K562 (cell line): Measurements from ENCODE around the gene ZNF493. TPM values are rescaled to one million over a fixed set of nuclear protein-coding genes. Genes with fewer than 3 reads are reported as not detected.

Experiments
- ATAC-seq: fragments of 200-7000 bp; cut with Tn5 transposase; 3 replicates; pipeline ENCODE4 v1.9.1; 2020; ENCODE audit warnings: moderate library complexity
- BruUV-seq: library from RNA; stranded (reverse); fragments of 400-500 nt; replicated peaks from 2 replicates; lab custom pipeline; 2021; lab: Mats Ljungman, UMichigan
- CTCF ChIA-PET: fragments of 300-600 bp; formaldehyde crosslinking; extraction: SDS; loops from one replicate; lab custom pipeline; 2021; ENCODE audit warnings: low intra/inter-chr PET ratio; lab: Yijun Ruan, JAX
- POLR2A ChIA-PET: fragments of 300-600, 350-650 bp; sonication (Branson Sonifier 250); formaldehyde crosslinking; extraction: SDS; loops from one replicate; lab custom pipeline; 2021; ENCODE audit warnings: antibody characterized with exemption, inconsistent platforms; lab: Yijun Ruan, JAX
- DNase-seq, 4 experiments: peaks; one replicate each; pipeline versions ENCODE4 v3.0.0 to v3.0.0-alpha.2; 2011 to 2018; ENCODE audit warnings: low spot score in 3 of 4, mixed read lengths in 3 of 4; ENCODE audit errors: extremely low read depth in 1 of 4
- FAIRE-seq: peaks from 2 replicates; lab custom pipeline; 2011; peaks lifted over from hg19 to GRCh38; lab: Jason Lieb, UNC
- H2AFZ ChIP-seq: 2 replicates; pipeline ENCODE4 v1.6.0; 2011; ENCODE audit warnings: low read depth, low read length, control low read depth, inconsistent platforms
- H3K27ac ChIP-seq: fragments of 200-600 bp; 3 replicates; pipeline ENCODE4 v1.8.0; 2011; ENCODE audit warnings: low read depth, mild to moderate bottlenecking, control low read depth, inconsistent platforms, low read length, moderate library complexity, mixed read lengths; ENCODE audit errors: extremely low read depth
- H3K27me3 ChIP-seq, 2 experiments: fragments of 300-600 bp in 1 of 2; 2 replicates in 1 of 2; 3 replicates in 1 of 2; pipeline versions ENCODE4 v1.6.0 to v1.8.0; 2011; ENCODE audit warnings: inconsistent platforms in 2 of 2, low read length in 2 of 2, mild to moderate bottlenecking in 1 of 2, mixed read lengths in 1 of 2, moderate library complexity in 1 of 2; ENCODE audit not compliant: control insufficient read depth in 2 of 2, insufficient read depth in 2 of 2
- H3K36me3 ChIP-seq: fragments of 300-600 bp; 3 replicates; pipeline ENCODE4 v1.8.0; 2011; ENCODE audit warnings: mild to moderate bottlenecking, low read length, inconsistent platforms; ENCODE audit not compliant: control insufficient read depth, insufficient read depth
- H3K4me1 ChIP-seq, 2 experiments: fragments of 200-600 bp in 1 of 2; replicated peaks in 1 of 2; 2 replicates in 1 of 2; 3 replicates in 1 of 2; pipeline versions ENCODE4 v1.5.1 to v1.8.0; 2011; ENCODE audit warnings: inconsistent platforms in 2 of 2, low read length in 2 of 2, mild to moderate bottlenecking in 1 of 2, mixed read lengths in 1 of 2, moderate library complexity in 1 of 2; ENCODE audit not compliant: control insufficient read depth in 2 of 2, insufficient read depth in 2 of 2
- H3K4me2 ChIP-seq: 2 replicates; pipeline ENCODE4 v1.6.1; 2011; ENCODE audit warnings: low read length, control low read depth, inconsistent platforms, mixed read lengths; ENCODE audit not compliant: insufficient read depth
- H3K4me3 ChIP-seq: fragments of 200-600 bp; sonication (generic), shearing (Covaris generic); 2 replicates; pipeline ENCODE4 v1.5.1; 2016; ENCODE audit warnings: control low read depth, inconsistent platforms
- H3K79me2 ChIP-seq: fragments of 200-600 bp; 3 replicates; pipeline ENCODE4 v1.8.0; 2011; ENCODE audit warnings: low read length, inconsistent platforms; ENCODE audit not compliant: control insufficient read depth, insufficient read depth
- H3K9ac ChIP-seq, 2 experiments: 2 replicates each; pipeline versions ENCODE4 v1.6.0 to v1.6.1; 2011; ENCODE audit warnings: low read depth in 2 of 2, low read length in 2 of 2, control low read depth in 1 of 2, inconsistent platforms in 1 of 2, mild to moderate bottlenecking in 1 of 2, mixed read lengths in 1 of 2; ENCODE audit not compliant: insufficient read depth in 1 of 2
- H3K9me1 ChIP-seq: one replicate; pipeline ENCODE4 v1.6.0; 2011; ENCODE audit warnings: inconsistent platforms, mild to moderate bottlenecking, low read length, moderate library complexity; ENCODE audit not compliant: control insufficient read depth, insufficient read depth
- H3K9me3 ChIP-seq: replicated peaks from 2 replicates; pipeline ENCODE4 v1.5.1; 2011; ENCODE audit warnings: low read depth, low read length, inconsistent platforms; ENCODE audit not compliant: control insufficient read depth, insufficient read depth
- H4K20me1 ChIP-seq: replicated peaks from 2 replicates; pipeline ENCODE4 v1.6.1; 2011; ENCODE audit warnings: low read length, inconsistent platforms, mixed read lengths; ENCODE audit not compliant: control insufficient read depth, insufficient read depth
- WGBS: fragments of 100-300 bp; shearing (Covaris generic); methylation state at CpG from one replicate; pipeline ENCODE4 v1.1.6; 2016; ENCODE audit warnings: low coverage, mixed read lengths; ENCODE audit not compliant: insufficient coverage; ENCODE audit errors: missing lambda C conversion rate; 5-methylcytosine and 5-hydroxymethylcytosine counted together
- in situ Hi-C: fragments of 300-500 bp; cut with MboI; formaldehyde crosslinking; loops from 4 replicates; pipeline ENCODE4 v1.15.0; 2018; ENCODE audit warnings: inconsistent platforms, mixed read lengths
- intact Hi-C: fragments of 100-400 bp; cut with micrococcal nuclease; formaldehyde crosslinking; loops from 2 replicates; pipeline ENCODE4 v1.14.2; 2022
- polyA plus RNA-seq, 8 experiments: library from polyadenylated mRNA; depleted of rRNA in 4 of 8; stranded (reverse) in 5 of 8; unstranded in 3 of 8; fragments of >200 nt; fragmentation: Nextera tagmentation in 2 of 8; fragmentation: Illumina TruSeq in 1 of 8; extraction: Ambion mirVana in 2 of 8; extraction: Trizol in 1 of 8; gene quantifications; 2 replicates each; pipeline versions ENCODE4 v1.2.1 to v1.2.3, GENCODE V29; 2011 to 2014; ENCODE audit warnings: inconsistent platforms in 1 of 8, missing spikeins in 1 of 8
- total RNA-seq, 7 experiments: library from RNA; depleted of rRNA in 6 of 7; stranded (reverse); fragments of >200 nt in 6 of 7; fragmentation: Illumina TruSeq in 2 of 7; extraction: Trizol in 2 of 7; gene quantifications; 2 replicates each; pipeline versions ENCODE4 v1.2.1 to v1.2.3, GENCODE V29; 2011 to 2021; ENCODE audit warnings: low replicate concordance in 1 of 7
- TF ChIP-seq, protein P1 (sequence below): sonication (generic); formaldehyde crosslinking; IDR thresholded peaks from 2 replicates; pipeline ENCODE4 v1.8.0; 2023; ENCODE audit warnings: mild to moderate bottlenecking, missing genetic modification reagents
- TF ChIP-seq, protein P2 (sequence below): IDR thresholded peaks from 2 replicates; pipeline ENCODE4 v1.6.1; 2016; ENCODE audit warnings: missing genetic modification characterization, missing compliant biosample characterization

The ZNF493 gene
- total and polyA plus RNA-seq, 9 of the 15 experiments (the other 6 are each of a cell fraction or from before 2014, with no cell fraction given), result 5.0 to 18.6 (median 12.2) TPM

DNA sequence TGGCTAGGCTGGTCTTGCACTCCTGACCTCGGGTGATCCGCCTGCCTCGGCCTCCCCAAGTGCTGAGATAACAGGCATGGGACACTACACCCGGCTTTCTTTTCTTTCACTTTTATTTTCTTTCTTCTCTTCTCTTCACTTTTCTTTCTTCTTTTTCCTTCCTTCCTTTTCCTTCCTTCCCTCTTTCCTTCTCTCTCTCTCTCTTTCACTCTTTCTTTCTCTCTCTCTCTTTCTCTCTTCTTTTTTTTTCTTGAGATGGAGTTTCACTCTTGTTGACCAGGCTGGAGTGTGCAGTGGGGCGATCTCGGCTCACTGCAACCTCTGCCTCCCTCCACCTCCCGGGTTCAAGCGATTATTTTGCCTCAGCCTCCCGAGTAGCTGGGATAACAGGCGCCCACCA, 812 bp upstream of the ZNF493 start:
- Histone ChIP-seq H3K4me1 (peaks cover 3% of the 10 kb centered on the region in 2 experiments; a peak in 3 of 5 replicates), H3K9me1 (no peaks in the 10 kb centered on the region), H4K20me1 (no peaks in the 10 kb centered on the region), H3K79me2 (peaks cover 19% of the 10 kb centered on the region), H3K9me3 (0 out of 2 replicates have a peak, but pooled peaks cover 2% of the 10 kb centered on the region), H3K4me2 (no peak overlapping the region), H3K4me3 (no peak overlapping the region), H3K36me3 (peaks cover 20% of the 10 kb centered on the region; the same call in 1 of the 3 replicates), H3K27ac (no peak overlapping the region), H3K9ac (no peak overlapping the region), H3K27me3 (no peaks in the 10 kb centered on the region), H2AFZ (peak overlapping the region; percentile 98; the same call in 1 of the 2 replicates)
- ChIA-PET POLR2A (interaction anchor here (2.0 kb wide), 1 partner anchor 15 kb away, joined by 9 read pairs; no protein-coding TSS in a partner anchor), CTCF (no interaction called here)
- DNase-seq (no peak), FAIRE-seq (no peak), ATAC-seq (no peak)
- TF ChIP-seq, protein P1, sequence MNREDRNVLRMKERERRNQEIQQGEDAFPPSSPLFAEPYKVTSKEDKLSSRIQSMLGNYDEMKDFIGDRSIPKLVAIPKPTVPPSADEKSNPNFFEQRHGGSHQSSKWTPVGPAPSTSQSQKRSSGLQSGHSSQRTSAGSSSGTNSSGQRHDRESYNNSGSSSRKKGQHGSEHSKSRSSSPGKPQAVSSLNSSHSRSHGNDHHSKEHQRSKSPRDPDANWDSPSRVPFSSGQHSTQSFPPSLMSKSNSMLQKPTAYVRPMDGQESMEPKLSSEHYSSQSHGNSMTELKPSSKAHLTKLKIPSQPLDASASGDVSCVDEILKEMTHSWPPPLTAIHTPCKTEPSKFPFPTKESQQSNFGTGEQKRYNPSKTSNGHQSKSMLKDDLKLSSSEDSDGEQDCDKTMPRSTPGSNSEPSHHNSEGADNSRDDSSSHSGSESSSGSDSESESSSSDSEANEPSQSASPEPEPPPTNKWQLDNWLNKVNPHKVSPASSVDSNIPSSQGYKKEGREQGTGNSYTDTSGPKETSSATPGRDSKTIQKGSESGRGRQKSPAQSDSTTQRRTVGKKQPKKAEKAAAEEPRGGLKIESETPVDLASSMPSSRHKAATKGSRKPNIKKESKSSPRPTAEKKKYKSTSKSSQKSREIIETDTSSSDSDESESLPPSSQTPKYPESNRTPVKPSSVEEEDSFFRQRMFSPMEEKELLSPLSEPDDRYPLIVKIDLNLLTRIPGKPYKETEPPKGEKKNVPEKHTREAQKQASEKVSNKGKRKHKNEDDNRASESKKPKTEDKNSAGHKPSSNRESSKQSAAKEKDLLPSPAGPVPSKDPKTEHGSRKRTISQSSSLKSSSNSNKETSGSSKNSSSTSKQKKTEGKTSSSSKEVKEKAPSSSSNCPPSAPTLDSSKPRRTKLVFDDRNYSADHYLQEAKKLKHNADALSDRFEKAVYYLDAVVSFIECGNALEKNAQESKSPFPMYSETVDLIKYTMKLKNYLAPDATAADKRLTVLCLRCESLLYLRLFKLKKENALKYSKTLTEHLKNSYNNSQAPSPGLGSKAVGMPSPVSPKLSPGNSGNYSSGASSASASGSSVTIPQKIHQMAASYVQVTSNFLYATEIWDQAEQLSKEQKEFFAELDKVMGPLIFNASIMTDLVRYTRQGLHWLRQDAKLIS (CRISPR knock-in tag), result no peak
- TF ChIP-seq, protein P2, sequence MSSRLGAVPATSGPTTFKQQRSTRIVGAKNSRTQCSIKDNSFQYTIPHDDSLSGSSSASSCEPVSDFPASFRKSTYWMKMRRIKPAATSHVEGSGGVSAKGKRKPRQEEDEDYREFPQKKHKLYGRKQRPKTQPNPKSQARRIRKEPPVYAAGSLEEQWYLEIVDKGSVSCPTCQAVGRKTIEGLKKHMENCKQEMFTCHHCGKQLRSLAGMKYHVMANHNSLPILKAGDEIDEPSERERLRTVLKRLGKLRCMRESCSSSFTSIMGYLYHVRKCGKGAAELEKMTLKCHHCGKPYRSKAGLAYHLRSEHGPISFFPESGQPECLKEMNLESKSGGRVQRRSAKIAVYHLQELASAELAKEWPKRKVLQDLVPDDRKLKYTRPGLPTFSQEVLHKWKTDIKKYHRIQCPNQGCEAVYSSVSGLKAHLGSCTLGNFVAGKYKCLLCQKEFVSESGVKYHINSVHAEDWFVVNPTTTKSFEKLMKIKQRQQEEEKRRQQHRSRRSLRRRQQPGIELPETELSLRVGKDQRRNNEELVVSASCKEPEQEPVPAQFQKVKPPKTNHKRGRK (tag), result peak; percentile 75
- 56% methylated on average over 6 of the region's 10 CpGs for WGBS
- intact Hi-C loops, result no loop called here
- BruUV-seq, result no TSS peak
- in situ Hi-C loops, result no loop called here
